HL-60 (cell line): ENCODE measurements around the gene HSD11B2.

Source experiments
- POLR2AphosphoS5 ChIP-seq: IDR thresholded peaks from 2 replicates; pipeline ENCODE4 v1.6.1; 2012; ENCODE audit warnings: low read depth
- SPI1 ChIP-seq: IDR thresholded peaks from 2 replicates; pipeline ENCODE4 v1.6.1; 2012; ENCODE audit warnings: low read depth, mild to moderate bottlenecking, borderline replicate concordance
- TF ChIP-seq, protein P1 (sequence below): IDR thresholded peaks from one replicate; pipeline ENCODE4 v1.5.1; 2011; ENCODE audit warnings: low read length, control low read depth, inconsistent platforms; ENCODE audit not compliant: insufficient read depth

DNA sequence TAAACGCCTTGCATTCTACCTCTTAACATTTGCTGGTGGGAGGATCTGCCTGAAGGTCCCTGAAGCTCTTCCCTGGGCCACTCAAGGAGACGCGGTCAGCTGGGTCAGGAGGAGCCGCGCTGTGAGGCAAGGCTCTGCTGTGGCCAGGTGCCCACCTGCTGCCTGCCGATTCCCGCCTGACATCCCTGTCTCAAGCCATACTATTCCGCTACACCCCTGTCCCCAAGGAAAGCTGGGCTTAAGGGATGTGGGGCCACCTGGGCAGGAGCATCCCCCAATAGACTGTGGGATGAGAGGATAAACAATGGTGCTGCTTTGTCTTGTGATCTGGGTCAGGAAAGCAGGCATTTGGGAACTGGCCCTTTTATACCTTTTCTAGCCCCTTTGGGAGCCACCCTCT, 42.7 kb upstream of the HSD11B2 start:
- TF ChIP-seq POLR2AphosphoS5 (no peak), SPI1 (no peak)
- TF ChIP-seq, protein P1, sequence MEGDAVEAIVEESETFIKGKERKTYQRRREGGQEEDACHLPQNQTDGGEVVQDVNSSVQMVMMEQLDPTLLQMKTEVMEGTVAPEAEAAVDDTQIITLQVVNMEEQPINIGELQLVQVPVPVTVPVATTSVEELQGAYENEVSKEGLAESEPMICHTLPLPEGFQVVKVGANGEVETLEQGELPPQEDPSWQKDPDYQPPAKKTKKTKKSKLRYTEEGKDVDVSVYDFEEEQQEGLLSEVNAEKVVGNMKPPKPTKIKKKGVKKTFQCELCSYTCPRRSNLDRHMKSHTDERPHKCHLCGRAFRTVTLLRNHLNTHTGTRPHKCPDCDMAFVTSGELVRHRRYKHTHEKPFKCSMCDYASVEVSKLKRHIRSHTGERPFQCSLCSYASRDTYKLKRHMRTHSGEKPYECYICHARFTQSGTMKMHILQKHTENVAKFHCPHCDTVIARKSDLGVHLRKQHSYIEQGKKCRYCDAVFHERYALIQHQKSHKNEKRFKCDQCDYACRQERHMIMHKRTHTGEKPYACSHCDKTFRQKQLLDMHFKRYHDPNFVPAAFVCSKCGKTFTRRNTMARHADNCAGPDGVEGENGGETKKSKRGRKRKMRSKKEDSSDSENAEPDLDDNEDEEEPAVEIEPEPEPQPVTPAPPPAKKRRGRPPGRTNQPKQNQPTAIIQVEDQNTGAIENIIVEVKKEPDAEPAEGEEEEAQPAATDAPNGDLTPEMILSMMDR, result no peak
